Gastrocnemius medialis (tissue), 4 donors: Measurements from ENCODE around the gene CYP19A1. TPM values are rescaled to one million over a fixed set of nuclear protein-coding genes. Genes with fewer than 3 reads are reported as not detected.

Source experiments
- ATAC-seq, 2 donors: fragments of 150-250 bp; one replicate each; pipeline ENCODE4 v1.9.1; 2016
- DNase-seq, 2 donors: peaks; one replicate each; pipeline ENCODE4 v3.0.0-alpha.2; 2019
- H3K27ac ChIP-seq, 4 donors: fragments of 200-600 bp; sonication (generic); 1 replicate in 1 of 4; 2 replicates in 3 of 4; pipeline ENCODE4 v1.5.1; 2016 to 2018; ENCODE audit warnings: mild to moderate bottlenecking in 2 of 4, moderate library complexity in 1 of 4
- H3K27me3 ChIP-seq, 3 donors: fragments of 200-600 bp; sonication (generic) in 2 of 3; 1 replicate in 1 of 3; 2 replicates in 2 of 3; pipeline versions ENCODE4 v1.5.1 to v1.6.0; 2016 to 2019; ENCODE audit warnings: mild to moderate bottlenecking in 1 of 3, moderate library complexity in 1 of 3
- H3K36me3 ChIP-seq, 2 donors: fragments of 200-600 bp; sonication (generic) in 1 of 2; one replicate each; pipeline ENCODE4 v1.5.1; 2017 to 2018
- H3K4me1 ChIP-seq, 2 donors: fragments of 200-600 bp; sonication (generic) in 1 of 2; one replicate each; pipeline ENCODE4 v1.5.1; 2016 to 2017; ENCODE audit warnings: mild to moderate bottlenecking in 2 of 2
- H3K4me3 ChIP-seq, 4 donors: fragments of 200-600 bp; sonication (generic) in 3 of 4; 1 replicate in 1 of 4; 2 replicates in 3 of 4; pipeline ENCODE4 v1.5.1; 2016 to 2019; ENCODE audit warnings: mild to moderate bottlenecking in 2 of 4
- H3K9me3 ChIP-seq, 3 donors: fragments of 200-600 bp; sonication (generic) in 2 of 3; 1 replicate in 1 of 3; 2 replicates in 2 of 3; pipeline ENCODE4 v1.5.1; 2016 to 2019
- CTCF ChIP-seq, 5 experiments: fragments of 450-650 bp in 3 of 5; fragments of 200-600 bp in 2 of 5; sonication (generic) in 2 of 5; IDR thresholded peaks in 4 of 5; conservative IDR thresholded peaks in 1 of 5; 1 replicate in 4 of 5; 2 replicates in 1 of 5; pipeline ENCODE4 v1.5.1; 2016 to 2019; ENCODE audit warnings: antibody characterized with exemption in 5 of 5, mild to moderate bottlenecking in 3 of 5, moderate library complexity in 3 of 5
- POLR2A ChIP-seq, 2 donors: fragments of 450-650 bp; IDR thresholded peaks; one replicate each; pipeline ENCODE4 v1.6.1; 2017; ENCODE audit warnings: antibody characterized with exemption in 2 of 2, mild to moderate bottlenecking in 2 of 2, moderate library complexity in 2 of 2
- in situ Hi-C, 4 donors: fragments of 200-750 bp; cut with MboI; loops; one replicate each; pipeline versions ENCODE4 v1.15.0 to v1.8.0; 2017; ENCODE audit warnings: low sequenced_read_pairs in 4 of 4
- intact Hi-C: fragments of 100-400 bp; cut with DNase I; formaldehyde crosslinking; loops from one replicate; pipeline ENCODE4 v1.15.1; 2023; ENCODE audit warnings: low total_unique reads
- total RNA-seq, 4 donors: library from RNA; depleted of rRNA; stranded (reverse); fragments of >200 nt; gene quantifications; one replicate each; pipeline versions ENCODE4 v1.1.0 to v1.2.3, GENCODE V29; 2016

Gene CYP19A1
- total RNA-seq, 4 donors from 2014 or later, result 0.68 to 0.75 (median 0.71) TPM; not detected in 1

GRCh38 chr15:51253366-51253765 lies 85.0 kb downstream of the CYP19A1 start:
- H3K36me3 ChIP-seq, result no peaks in the 10 kb centered on the region
- TF ChIP-seq CTCF (IDR thresholded peaks at IDR 0.05 in 4 of 5, conservative IDR thresholded peaks at IDR 0.05 in 1 of 5), result no peak
- no peak for TF ChIP-seq POLR2A (IDR thresholded peaks at IDR 0.05)
- no peaks in the 10 kb centered on the region for H3K4me1 ChIP-seq
- H3K27ac ChIP-seq, result no peak overlapping the region
- DNase-seq (no peak), ATAC-seq (no peak)
- no peaks in the 10 kb centered on the region for H3K27me3 ChIP-seq
- intact Hi-C loops, result no loop called here
- no peak overlapping the region for H3K4me3 ChIP-seq
- no peaks in the 10 kb centered on the region for H3K9me3 ChIP-seq
- in situ Hi-C loops, result no loop called here

DNA sequence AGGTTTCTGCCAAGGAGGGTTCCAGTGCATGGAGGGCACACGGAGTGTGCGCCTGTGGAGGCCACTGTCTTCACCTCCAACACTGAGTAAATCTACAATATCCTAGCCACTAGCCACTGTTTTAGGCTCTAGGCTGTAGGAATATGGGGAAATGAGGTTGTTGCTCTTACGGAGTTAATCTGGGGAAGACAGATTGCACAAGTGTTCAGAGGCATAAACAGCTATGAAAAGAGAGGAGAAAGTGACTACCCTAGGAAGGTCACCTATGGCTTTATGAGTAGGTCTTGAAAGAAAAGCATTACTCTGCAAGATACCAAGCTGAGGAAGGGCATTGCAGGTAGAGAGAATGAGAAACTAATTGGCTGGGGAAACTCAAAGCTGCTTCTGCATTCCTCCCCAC lies 85.7 kb downstream of the CYP19A1 start:
- DNase-seq, result no peak
- TF ChIP-seq POLR2A (IDR thresholded peaks at IDR 0.05), result no peak
- no peak for TF ChIP-seq CTCF (IDR thresholded peaks at IDR 0.05 in 4 of 5, conservative IDR thresholded peaks at IDR 0.05 in 1 of 5)
- intact Hi-C loops, result no loop called here
- Histone ChIP-seq H3K4me3 (no peak overlapping the region), H3K27me3 (no peaks in the 10 kb centered on the region), H3K27ac (no peak overlapping the region), H3K9me3 (no peaks in the 10 kb centered on the region), H3K4me1 (no peaks in the 10 kb centered on the region), H3K36me3 (no peaks in the 10 kb centered on the region)
- ATAC-seq, result no peak
- in situ Hi-C loops, result no loop called here

DNA sequence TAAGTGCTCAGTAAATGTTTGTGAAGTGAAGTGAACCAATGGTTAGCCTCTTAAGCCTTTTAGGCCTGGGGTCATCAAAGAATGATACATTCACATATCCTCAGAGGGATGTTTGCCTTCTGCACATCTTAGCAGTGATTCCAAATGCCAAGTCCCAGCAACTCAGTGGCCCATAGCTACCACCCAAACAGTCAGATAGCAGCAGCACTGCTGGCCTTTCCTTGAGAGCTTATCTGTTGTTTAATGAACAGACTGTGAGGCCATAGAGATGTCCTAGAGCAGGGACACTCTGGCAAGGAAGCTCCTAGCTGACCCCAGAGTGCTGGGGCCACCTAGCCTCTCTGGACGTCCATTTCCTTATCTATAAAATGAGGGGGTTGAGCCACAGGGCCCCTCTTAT lies 86.8 kb downstream of the CYP19A1 start:
- Histone ChIP-seq H3K27ac (no peak overlapping the region), H3K36me3 (no peaks in the 10 kb centered on the region), H3K27me3 (no peaks in the 10 kb centered on the region), H3K4me1 (no peaks in the 10 kb centered on the region), H3K4me3 (no peak overlapping the region), H3K9me3 (no peaks in the 10 kb centered on the region)
- in situ Hi-C loops (no loop called here), intact Hi-C loops (no loop called here)
- DNase-seq (no peak), ATAC-seq (no peak)
- TF ChIP-seq POLR2A (IDR thresholded peaks at IDR 0.05) (no peak), CTCF (IDR thresholded peaks at IDR 0.05 in 4 of 5, conservative IDR thresholded peaks at IDR 0.05 in 1 of 5) (no peak)

GRCh38 chr15:51250217-51251011 lies 88.0 kb downstream of the CYP19A1 start:
- no peaks in the 10 kb centered on the region for H3K36me3 ChIP-seq
- DNase-seq (no peak), ATAC-seq (no peak)
- no peaks in the 10 kb centered on the region for H3K9me3 ChIP-seq
- no peaks in the 10 kb centered on the region for H3K4me1 ChIP-seq
- H3K27me3 ChIP-seq, result no peaks in the 10 kb centered on the region
- no peak overlapping the region for H3K4me3 ChIP-seq
- no peak overlapping the region for H3K27ac ChIP-seq
- no peak for TF ChIP-seq CTCF (IDR thresholded peaks at IDR 0.05 in 4 of 5, conservative IDR thresholded peaks at IDR 0.05 in 1 of 5)
- no peak for TF ChIP-seq POLR2A (IDR thresholded peaks at IDR 0.05)
- intact Hi-C loops, result no loop called here
- in situ Hi-C loops, result no loop called here

DNA sequence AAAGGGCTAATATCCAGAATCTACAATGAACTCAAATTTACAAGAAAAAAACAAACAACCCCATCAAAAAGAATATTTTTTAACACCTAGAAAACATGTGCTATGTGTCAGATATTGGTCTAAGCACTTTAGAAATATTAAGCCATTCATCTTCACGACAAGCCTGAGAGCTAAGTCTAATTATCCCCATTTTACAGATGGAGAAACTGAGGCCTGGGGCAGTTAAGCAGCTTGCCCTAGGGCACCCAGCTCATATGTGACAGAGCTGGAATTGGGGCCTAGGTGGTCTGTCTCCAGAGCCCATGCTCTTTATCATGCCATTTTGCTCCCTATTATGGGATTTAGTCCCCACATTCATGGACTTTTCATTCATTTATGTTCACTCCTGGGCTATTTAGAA lies 92.8 kb downstream of the CYP19A1 start:
- Histone ChIP-seq H3K36me3 (no peaks in the 10 kb centered on the region), H3K27ac (no peak overlapping the region), H3K9me3 (no peaks in the 10 kb centered on the region), H3K4me1 (no peaks in the 10 kb centered on the region), H3K27me3 (no peaks in the 10 kb centered on the region), H3K4me3 (no peak overlapping the region)
- in situ Hi-C loops (no loop called here), intact Hi-C loops (no loop called here)
- DNase-seq (no peak), ATAC-seq (no peak)
- no peak for TF ChIP-seq CTCF (IDR thresholded peaks at IDR 0.05 in 4 of 5, conservative IDR thresholded peaks at IDR 0.05 in 1 of 5)
- TF ChIP-seq POLR2A (IDR thresholded peaks at IDR 0.05), result no peak
